Mucosa of descending colon (tissue), 3 donors: ENCODE data around the gene KLF5. TPM values are rescaled to one million over a fixed set of nuclear protein-coding genes. Genes with fewer than 3 reads are reported as not detected.

Experiments used
- ATAC-seq: fragments of 200-7000 bp; cut with Tn5 transposase; one replicate; pipeline ENCODE4 v1.9.1; 2020; ENCODE audit warnings: mild to moderate bottlenecking, moderate library complexity
- DNase-seq, 3 donors: peaks; one replicate each; pipeline ENCODE4 v3.0.0-alpha.2; 2020
- H3K36me3 ChIP-seq: fragments of 200-600 bp; one replicate; pipeline ENCODE4 v1.8.0; 2021; ENCODE audit warnings: low read depth, mild to moderate bottlenecking
- H3K4me1 ChIP-seq: fragments of 200-600 bp; one replicate; pipeline ENCODE4 v1.8.0; 2021; ENCODE audit warnings: low read depth, mild to moderate bottlenecking
- H3K4me3 ChIP-seq: fragments of 200-600 bp; one replicate; pipeline ENCODE4 v1.8.0; 2021; ENCODE audit warnings: mild to moderate bottlenecking
- H3K9me3 ChIP-seq: fragments of 200-600 bp; one replicate; pipeline ENCODE4 v1.8.0; 2021; ENCODE audit warnings: mild to moderate bottlenecking
- CTCF ChIP-seq: fragments of 200-600 bp; IDR thresholded peaks from one replicate; pipeline ENCODE4 v1.8.0; 2022; ENCODE audit warnings: antibody characterized with exemption, mild to moderate bottlenecking
- intact Hi-C, 2 donors: fragments of 100-400 bp; cut with DNase I in 1 of 2; cut with micrococcal nuclease in 1 of 2; formaldehyde crosslinking; loops; one replicate each; pipeline versions ENCODE4 v1.11.0 to v1.11.1; 2022; cut with DNase I, micrococcal nuclease
- total RNA-seq, 3 donors: library from RNA; stranded (reverse); fragmentation: NEBNext Ultra II Directional in 2 of 3; extraction: Animal tissue kit (Norgen Biotek cat#: 25700) in 2 of 3; gene quantifications; one replicate each; pipeline versions ENCODE4 v1.2.1 to v1.2.4, GENCODE V29; 2021 to 2023
- donor health status: DM: no; HTN: no; CAD: no; lungs with moderate emphysema.
- donor health status: DM: no; HTN: no; CAD: no.
- donor health status: DM: no; HTN: yes; CAD: no.

KLF5 gene
- total RNA-seq, 3 donors from 2014 or later: 131 to 401 (median 330) TPM

- Histone ChIP-seq H3K9me3 (peaks cover 3% of the 10 kb centered on the region), H3K36me3 (no peaks in the 10 kb centered on the region), H3K4me3 (no peak overlapping the region), H3K4me1 (no peaks in the 10 kb centered on the region)
- TF ChIP-seq CTCF: no peak
- DNase-seq (no peak), ATAC-seq (no peak)
- intact Hi-C loops: no loop called here
Observed at GRCh38 chr13:73088332-73088935, 29.6 kb downstream of the KLF5 start.

- no peak overlapping the region for H3K4me3 ChIP-seq
- DNase-seq: no peak
- H3K9me3 ChIP-seq: peaks cover 3% of the 10 kb centered on the region
- intact Hi-C loops: no loop called here
- ATAC-seq: no peak
- no peaks in the 10 kb centered on the region for H3K36me3 ChIP-seq
- TF ChIP-seq CTCF: no peak
- H3K4me1 ChIP-seq: no peaks in the 10 kb centered on the region
Observed at GRCh38 chr13:73089213-73089612, 30.4 kb downstream of the KLF5 start.

- DNase-seq (peak in 2 of 3 donors; percentile 48 to 75), ATAC-seq (peak; percentile 99)
- Histone ChIP-seq H3K9me3 (peaks cover 3% of the 10 kb centered on the region), H3K36me3 (no peaks in the 10 kb centered on the region), H3K4me3 (no peak overlapping the region), H3K4me1 (no peaks in the 10 kb centered on the region)
- intact Hi-C loops: no loop called here
- TF ChIP-seq CTCF: no peak
Observed at GRCh38 chr13:73090116-73090822, 31.5 kb downstream of the KLF5 start.

GRCh38 chr13:73090823-73091187 lies 32.0 kb downstream of the KLF5 start:
- Histone ChIP-seq H3K4me3 (no peak overlapping the region), H3K36me3 (no peaks in the 10 kb centered on the region), H3K4me1 (no peaks in the 10 kb centered on the region), H3K9me3 (peaks cover 3% of the 10 kb centered on the region)
- DNase-seq (no peak), ATAC-seq (no peak)
- TF ChIP-seq CTCF: no peak
- intact Hi-C loops: no loop called here

GRCh38 chr13:73092829-73093228 lies 34.0 kb downstream of the KLF5 start:
- no peak for TF ChIP-seq CTCF
- no peak overlapping the region for H3K4me3 ChIP-seq
- intact Hi-C loops: no loop called here
- ATAC-seq (no peak), DNase-seq (no peak)
- H3K4me1 ChIP-seq: no peaks in the 10 kb centered on the region
- no peaks in the 10 kb centered on the region for H3K36me3 ChIP-seq
- peaks cover 3% of the 10 kb centered on the region for H3K9me3 ChIP-seq
